H1 (cell line): Measurements from ENCODE around the gene PPP1R13B. TPM values are rescaled to one million over a fixed set of nuclear protein-coding genes. Genes with fewer than 3 reads are reported as not detected.

ENCODE experiments used
- CTCF ChIA-PET: fragments of 300-600 bp; sonication (Branson Sonifier 250); formaldehyde crosslinking; loops from one replicate; lab custom pipeline; 2021; ENCODE audit not compliant: partially characterized antibody; lab: Charles Lee
- POLR2A ChIA-PET: fragments of 300-600 bp; sonication (Branson Sonifier 250); formaldehyde crosslinking; loops from one replicate; lab custom pipeline; 2021; ENCODE audit warnings: inconsistent platforms; ENCODE audit not compliant: partially characterized antibody; lab: Charles Lee
- DNase-seq, 2 experiments: peaks; one replicate each; pipeline versions ENCODE4 v3.0.0 to v3.0.0-alpha.2; 2010 to 2022; ENCODE audit warnings: low spot score in 2 of 2, low read depth in 1 of 2, mixed read lengths in 1 of 2
- FAIRE-seq: peaks from 2 replicates; lab custom pipeline; 2011; peaks lifted over from hg19 to GRCh38; lab: Jason Lieb, UNC
- H2AFZ ChIP-seq: 2 replicates; pipeline ENCODE4 v1.8.1; 2012; ENCODE audit warnings: low read length, inconsistent platforms
- H2AK5ac ChIP-seq: 2 replicates; pipeline ENCODE4 v1.6.1; 2013; ENCODE audit warnings: low read depth, low read length
- H2BK120ac ChIP-seq: replicated peaks from 2 replicates; pipeline ENCODE3; 2013; ENCODE audit warnings: low read depth, low read length, inconsistent platforms
- H2BK12ac ChIP-seq: 2 replicates; pipeline ENCODE4 v1.6.1; 2013; ENCODE audit warnings: low read depth, low read length
- H2BK15ac ChIP-seq: 2 replicates; pipeline ENCODE4 v1.6.1; 2013; ENCODE audit warnings: low read length
- H2BK20ac ChIP-seq: 2 replicates; pipeline ENCODE4 v1.6.1; 2013; ENCODE audit warnings: low read length
- H2BK5ac ChIP-seq: 2 replicates; pipeline ENCODE4 v1.6.1; 2013; ENCODE audit warnings: low read depth, low read length
- H3K14ac ChIP-seq: 2 replicates; pipeline ENCODE4 v1.6.1; 2013; ENCODE audit warnings: inconsistent platforms; ENCODE audit not compliant: insufficient read length
- H3K18ac ChIP-seq: 2 replicates; pipeline ENCODE4 v1.6.1; 2013; ENCODE audit warnings: low read length; ENCODE audit errors: extremely low read depth
- H3K23ac ChIP-seq: 2 replicates; pipeline ENCODE4 v1.6.1; 2013; ENCODE audit warnings: inconsistent platforms; ENCODE audit not compliant: insufficient read length
- H3K23me2 ChIP-seq: 2 replicates; pipeline ENCODE4 v1.6.1; 2013; ENCODE audit warnings: low read depth, low read length
- H3K27ac ChIP-seq: 2 replicates; pipeline ENCODE4 v1.6.1; 2011; ENCODE audit warnings: low read depth, low read length, inconsistent platforms
- H3K27me3 ChIP-seq, 4 experiments: replicated peaks in 1 of 4; 1 replicate in 1 of 4; 2 replicates in 3 of 4; pipeline versions ENCODE4 v1.6.1 to v1.8.1; 2011 to 2013; ENCODE audit warnings: low read length in 3 of 4, mild to moderate bottlenecking in 3 of 4, inconsistent platforms in 2 of 4, mixed read lengths in 2 of 4, moderate library complexity in 1 of 4; ENCODE audit not compliant: control insufficient read depth in 3 of 4, insufficient read depth in 3 of 4; ENCODE audit errors: extremely low read depth in 1 of 4
- H3K36me3 ChIP-seq, 4 experiments: 2 replicates each; pipeline versions ENCODE4 v1.6.1 to v1.8.1; 2011 to 2013; ENCODE audit warnings: mild to moderate bottlenecking in 4 of 4, low read length in 3 of 4, moderate library complexity in 2 of 4, control low read depth in 1 of 4, inconsistent platforms in 1 of 4; ENCODE audit not compliant: insufficient read depth in 4 of 4, control insufficient read depth in 2 of 4
- H3K4ac ChIP-seq: replicated peaks from 2 replicates; pipeline ENCODE3; 2013; ENCODE audit warnings: low read length, low read depth, mixed read lengths, inconsistent platforms; ENCODE audit not compliant: insufficient read length
- H3K4me1 ChIP-seq, 4 experiments: replicated peaks in 1 of 4; 1 replicate in 1 of 4; 2 replicates in 3 of 4; pipeline versions ENCODE4 v1.6.1 to v1.8.1; 2011 to 2013; ENCODE audit warnings: low read length in 3 of 4, inconsistent platforms in 2 of 4, mixed read lengths in 1 of 4; ENCODE audit not compliant: insufficient read depth in 4 of 4, control insufficient read depth in 3 of 4
- H3K4me2 ChIP-seq, 2 experiments: 2 replicates each; pipeline versions ENCODE4 v1.6.1 to v1.8.1; 2011 to 2013; ENCODE audit warnings: low read depth in 2 of 2, low read length in 2 of 2, control low read depth in 1 of 2, inconsistent platforms in 1 of 2, mild to moderate bottlenecking in 1 of 2; ENCODE audit not compliant: insufficient read depth in 1 of 2
- H3K4me3 ChIP-seq, 4 experiments: fragments of 200-600, 300-600 bp in 1 of 4; sonication (generic), shearing (Covaris generic), sonication (Bioruptor Twin) in 1 of 4; 2 replicates each; pipeline versions ENCODE4 v1.5.1 to v1.8.1; 2011 to 2016; ENCODE audit warnings: low read length in 4 of 4, low read depth in 3 of 4, control low read depth in 2 of 4, inconsistent platforms in 2 of 4, mild to moderate bottlenecking in 2 of 4, mixed read lengths in 1 of 4, moderate library complexity in 1 of 4; ENCODE audit not compliant: insufficient read depth in 2 of 4; ENCODE audit errors: extremely low read depth in 1 of 4
- H3K56ac ChIP-seq: replicated peaks from 2 replicates; pipeline ENCODE3; 2013; ENCODE audit warnings: low read depth, mild to moderate bottlenecking, mixed read lengths, low read length, inconsistent platforms; ENCODE audit not compliant: insufficient read length
- H3K79me1 ChIP-seq: 2 replicates; pipeline ENCODE4 v1.6.1; 2013; ENCODE audit warnings: low read depth, low read length, control low read depth
- H3K79me2 ChIP-seq, 2 experiments: 2 replicates each; pipeline versions ENCODE4 v1.6.1 to v1.8.1; 2012 to 2013; ENCODE audit warnings: low read length in 2 of 2, mild to moderate bottlenecking in 2 of 2, inconsistent platforms in 1 of 2; ENCODE audit not compliant: insufficient read depth in 2 of 2, control insufficient read depth in 1 of 2
- H3K9ac ChIP-seq, 4 experiments: replicated peaks in 1 of 4; 1 replicate in 1 of 4; 2 replicates in 3 of 4; pipeline versions ENCODE4 v1.6.1 to v1.8.1; 2011 to 2013; ENCODE audit warnings: low read depth in 3 of 4, low read length in 3 of 4, control low read depth in 2 of 4, mild to moderate bottlenecking in 2 of 4, moderate library complexity in 2 of 4, inconsistent platforms in 1 of 4; ENCODE audit errors: extremely low read depth in 1 of 4
- H3K9me3 ChIP-seq, 2 experiments: 2 replicates each; pipeline versions ENCODE4 v1.6.1 to v1.8.1; 2012 to 2013; ENCODE audit warnings: mild to moderate bottlenecking in 2 of 2, moderate library complexity in 2 of 2, control low read depth in 1 of 2, inconsistent platforms in 1 of 2, low read depth in 1 of 2, low read length in 1 of 2, mixed read lengths in 1 of 2; ENCODE audit not compliant: insufficient read depth in 2 of 2
- H4K20me1 ChIP-seq, 2 experiments: replicated peaks in 1 of 2; 2 replicates each; pipeline versions ENCODE3 to v1.8.1; 2011 to 2013; ENCODE audit warnings: inconsistent platforms in 2 of 2, low read length in 2 of 2, mild to moderate bottlenecking in 1 of 2; ENCODE audit not compliant: insufficient read depth in 2 of 2, control insufficient read depth in 1 of 2
- H4K5ac ChIP-seq: 2 replicates; pipeline ENCODE4 v1.6.1; 2013; ENCODE audit warnings: low read length, low read depth, mixed read lengths, inconsistent platforms; ENCODE audit not compliant: insufficient read length
- H4K8ac ChIP-seq: 2 replicates; pipeline ENCODE4 v1.8.0; 2013; ENCODE audit warnings: mild to moderate bottlenecking, moderate library complexity, low read length, inconsistent platforms; ENCODE audit not compliant: insufficient read depth; ENCODE audit errors: extremely low read depth
- H4K91ac ChIP-seq: replicated peaks from 2 replicates; pipeline ENCODE3; 2013; ENCODE audit warnings: low read length, mixed read lengths, inconsistent platforms; ENCODE audit not compliant: insufficient read length
- BCL11A ChIP-seq, 2 experiments: IDR thresholded peaks; one replicate each; pipeline ENCODE4 v1.6.1; 2011; ENCODE audit warnings: low read depth in 2 of 2, low read length in 2 of 2, mild to moderate bottlenecking in 2 of 2
- BRCA1 ChIP-seq: IDR thresholded peaks from 2 replicates; pipeline ENCODE4 v1.6.1; 2012; ENCODE audit warnings: low read depth, low read length, improper control_type of control experiment
- EGR1 ChIP-seq: IDR thresholded peaks from 2 replicates; pipeline ENCODE4 v1.6.1; 2011; ENCODE audit warnings: low read depth, low read length, borderline replicate concordance
- SIRT6 ChIP-seq: IDR thresholded peaks from one replicate; pipeline ENCODE4 v1.7.1; 2012; ENCODE audit warnings: low read length, inconsistent platforms
- SP2 ChIP-seq: IDR thresholded peaks from 2 replicates; pipeline ENCODE4 v1.6.1; 2012; ENCODE audit warnings: mild to moderate bottlenecking, low read length, inconsistent platforms
- TCF12 ChIP-seq: IDR thresholded peaks from 2 replicates; pipeline ENCODE4 v1.6.1; 2011; ENCODE audit warnings: low read depth, mild to moderate bottlenecking, low read length
- ZNF274 ChIP-seq: IDR thresholded peaks from 2 replicates; pipeline ENCODE4 v1.7.0; 2012; ENCODE audit warnings: low read length, borderline replicate concordance; ENCODE audit errors: extremely low read depth
- WGBS, 2 experiments: shearing (Covaris generic) in 1 of 2; methylation state at CpG; one replicate each; pipeline versions ENCODE4 v1.1.6 to v1.1.7; 2013 to 2015; ENCODE audit warnings: low lambda C conversion rate in 2 of 2, mixed read lengths in 2 of 2, inconsistent platforms in 1 of 2, low coverage in 1 of 2, missing lambda C conversion rate in 1 of 2; ENCODE audit not compliant: insufficient replicate concordance in 2 of 2, insufficient coverage in 1 of 2, insufficient read length in 1 of 2; ENCODE audit errors: extremely low coverage in 1 of 2, missing lambda C conversion rate in 1 of 2; 5-methylcytosine and 5-hydroxymethylcytosine counted together
- polyA plus RNA-seq, 7 experiments: library from polyadenylated mRNA; depleted of rRNA in 3 of 7; stranded (reverse) in 5 of 7; unstranded in 2 of 7; fragments of >200 nt in 5 of 7; fragments of 200-250 nt in 2 of 7; gene quantifications; 1 replicate in 5 of 7; 2 replicates in 1 of 7; 4 replicates in 1 of 7; pipeline versions ENCODE4 v1.2.1 to v1.2.3, GENCODE V29; 2011 to 2013; ENCODE audit warnings: missing spikeins in 2 of 7, mixed read lengths in 2 of 7
- total RNA-seq: library from RNA; stranded (reverse); fragmentation: NEBNext Ultra II Directional; extraction: Animal tissue kit (Norgen Biotek cat#: 25700); gene quantifications from 2 replicates; pipeline ENCODE4 v1.2.1, GENCODE V29; 2021

Gene PPP1R13B
- total and polyA plus RNA-seq, 2 of the 8 experiments (the other 6 are each of a cell fraction or from before 2014, with no cell fraction given) = 2.6 to 8.9 TPM

DNA sequence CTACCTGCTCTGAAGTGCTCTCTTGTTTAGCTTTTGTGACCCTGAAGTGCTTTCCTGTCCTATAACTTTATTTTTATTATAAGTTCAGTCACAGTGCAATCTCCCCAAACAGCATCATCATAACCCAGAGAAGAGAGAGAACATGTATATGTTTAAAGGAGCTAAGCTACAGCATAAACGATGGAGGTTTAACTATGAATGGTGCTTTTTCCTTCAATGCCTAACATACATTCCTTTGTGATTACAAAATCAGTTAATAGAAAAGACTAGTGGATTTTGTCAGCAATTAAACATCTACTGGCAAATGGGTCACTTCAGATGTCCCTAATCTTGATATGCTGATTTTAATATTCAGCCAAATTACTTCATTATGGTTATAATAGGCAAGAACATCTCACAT lies 85.3 kb downstream of the PPP1R13B start:
- Histone ChIP-seq H3K18ac (no peak overlapping the region), H2AFZ (no peak overlapping the region), H2BK12ac (no peak overlapping the region), H3K4ac (peak overlapping the region; percentile 53), H2BK5ac (no peak overlapping the region), H3K27ac (no peak overlapping the region), H2BK15ac (no peak overlapping the region), H3K4me2 (no peak overlapping the region), H3K56ac (no peak overlapping the region), H3K79me1 (no peaks in the 10 kb centered on the region), H4K5ac (no peak overlapping the region), H3K23ac (no peak overlapping the region), H4K91ac (no peak overlapping the region), H4K8ac (no peak overlapping the region), H3K9ac (no peak overlapping the region), H4K20me1 (no peaks in the 10 kb centered on the region), H3K4me3 (no peak overlapping the region), H3K79me2 (no peaks in the 10 kb centered on the region), H3K27me3 (no peaks in the 10 kb centered on the region), H2BK20ac (no peak overlapping the region), H2AK5ac (no peak overlapping the region), H3K36me3 (no peaks in the 10 kb centered on the region), H3K23me2 (no peaks in the 10 kb centered on the region), H3K9me3 (no peaks in the 10 kb centered on the region), H3K4me1 (0 out of 7 replicates have a peak, but pooled peaks cover 0 to 4% (median under 1%) of the 10 kb centered on the region in 4 experiments), H3K14ac (no peak overlapping the region), H2BK120ac (no peak overlapping the region)
- CTCF ChIA-PET = no interaction called here
- 77% methylated on average over 1 of the region's 1 CpG; no CpG with 5 or more reads in 1 of the 2 experiments for WGBS, 2 experiments
- FAIRE-seq (no peak), DNase-seq (no peak)
- POLR2A ChIA-PET = no interaction called here
- TF ChIP-seq SP2 (no peak), EGR1 (no peak), TCF12 (no peak), ZNF274 (no peak), SIRT6 (no peak), BRCA1 (no peak), BCL11A (IDR thresholded peaks at IDR 0.05; ENCODE audit: low read depth in 2 of 2, low read length in 2 of 2) (no peak)
